ENCODE measurements around the gene ARFRP1.

DNA sequence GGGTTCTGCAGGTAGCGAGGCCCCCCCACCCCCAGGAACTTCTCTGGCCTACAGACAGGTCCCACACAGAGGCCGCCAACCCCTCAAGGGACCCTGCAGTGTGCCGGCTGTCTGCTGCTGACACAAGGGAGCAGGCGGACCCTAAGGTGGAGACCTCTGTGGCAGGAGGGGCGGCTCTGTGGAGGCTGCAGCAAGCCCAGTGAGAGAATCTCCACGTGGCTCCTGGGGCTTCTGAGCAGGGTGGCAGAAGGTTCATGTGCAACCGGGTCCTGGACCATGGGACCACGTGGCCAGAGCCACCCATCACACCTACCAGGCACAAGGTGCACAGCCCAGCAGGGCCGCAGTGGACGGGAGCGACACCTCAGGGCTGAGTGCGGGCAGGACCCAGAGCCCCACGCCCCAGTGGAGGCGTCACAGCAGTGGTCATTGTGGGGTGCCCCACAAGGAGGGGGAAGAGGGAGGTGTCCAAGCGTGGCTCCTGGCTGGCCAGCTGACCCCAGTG, 4.3 kb downstream of the ARFRP1 start:
- TF ChIP-seq, protein P1, sequence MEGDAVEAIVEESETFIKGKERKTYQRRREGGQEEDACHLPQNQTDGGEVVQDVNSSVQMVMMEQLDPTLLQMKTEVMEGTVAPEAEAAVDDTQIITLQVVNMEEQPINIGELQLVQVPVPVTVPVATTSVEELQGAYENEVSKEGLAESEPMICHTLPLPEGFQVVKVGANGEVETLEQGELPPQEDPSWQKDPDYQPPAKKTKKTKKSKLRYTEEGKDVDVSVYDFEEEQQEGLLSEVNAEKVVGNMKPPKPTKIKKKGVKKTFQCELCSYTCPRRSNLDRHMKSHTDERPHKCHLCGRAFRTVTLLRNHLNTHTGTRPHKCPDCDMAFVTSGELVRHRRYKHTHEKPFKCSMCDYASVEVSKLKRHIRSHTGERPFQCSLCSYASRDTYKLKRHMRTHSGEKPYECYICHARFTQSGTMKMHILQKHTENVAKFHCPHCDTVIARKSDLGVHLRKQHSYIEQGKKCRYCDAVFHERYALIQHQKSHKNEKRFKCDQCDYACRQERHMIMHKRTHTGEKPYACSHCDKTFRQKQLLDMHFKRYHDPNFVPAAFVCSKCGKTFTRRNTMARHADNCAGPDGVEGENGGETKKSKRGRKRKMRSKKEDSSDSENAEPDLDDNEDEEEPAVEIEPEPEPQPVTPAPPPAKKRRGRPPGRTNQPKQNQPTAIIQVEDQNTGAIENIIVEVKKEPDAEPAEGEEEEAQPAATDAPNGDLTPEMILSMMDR (IDR thresholded peaks at IDR 0.05): no peak
- no peak for TF ChIP-seq ZFX (IDR thresholded peaks at IDR 0.05; ENCODE audit: borderline replicate concordance)
